HEK293T (cell line): ENCODE results near the gene EVPLL.
"Not testable (repeated sequence)": the region's sequence is repeated elsewhere in the genome, so short reads cannot be mapped to it uniquely, and the experiment has no call there.

Experiments used
- CTCF ChIA-PET: fragments of 350-600 bp; formaldehyde crosslinking; extraction: SDS; loops from one replicate; lab custom pipeline; 2021; ENCODE audit warnings: antibody characterized with exemption, inconsistent platforms; lab: Yijun Ruan, JAX
- POLR2A ChIA-PET: fragments of 350-600 bp; formaldehyde crosslinking; extraction: SDS; loops from one replicate; lab custom pipeline; 2020; ENCODE audit warnings: antibody characterized with exemption, inconsistent platforms; lab: Yijun Ruan, JAX
- DNase-seq: peaks from one replicate; pipeline ENCODE4 v3.0.0; 2012; ENCODE audit warnings: mixed read lengths; ENCODE audit errors: extremely low spot score
- L3MBTL2 ChIP-seq: fragments of 450-650 bp; conservative IDR thresholded peaks from 2 replicates; pipeline ENCODE4 v1.6.1; 2016; ENCODE audit warnings: mild to moderate bottlenecking

The EVPLL gene

DNA sequence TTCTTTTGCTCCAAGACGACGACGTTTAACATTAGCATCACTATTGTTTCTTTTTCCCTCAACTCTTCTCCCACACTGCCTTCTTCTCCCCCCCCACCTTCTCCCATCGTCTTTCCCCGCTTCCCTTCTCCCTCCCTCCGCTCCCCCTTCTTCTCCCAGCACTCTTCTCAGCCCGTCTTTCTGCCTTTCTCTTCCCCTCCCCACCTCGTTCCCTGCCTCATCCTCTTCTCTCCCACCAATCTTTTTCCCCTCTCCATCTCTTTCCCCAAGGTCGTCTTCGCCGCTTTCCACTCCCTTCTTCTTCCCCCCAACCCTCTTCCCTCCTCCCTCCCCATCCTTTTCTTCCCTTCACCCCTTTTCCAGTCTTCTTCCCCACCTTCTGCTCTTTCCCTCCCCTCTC lies 33.2 kb downstream of the EVPLL start:
- DNase-seq, CTCF ChIA-PET, POLR2A ChIA-PET: not testable (repeated sequence)

DNA sequence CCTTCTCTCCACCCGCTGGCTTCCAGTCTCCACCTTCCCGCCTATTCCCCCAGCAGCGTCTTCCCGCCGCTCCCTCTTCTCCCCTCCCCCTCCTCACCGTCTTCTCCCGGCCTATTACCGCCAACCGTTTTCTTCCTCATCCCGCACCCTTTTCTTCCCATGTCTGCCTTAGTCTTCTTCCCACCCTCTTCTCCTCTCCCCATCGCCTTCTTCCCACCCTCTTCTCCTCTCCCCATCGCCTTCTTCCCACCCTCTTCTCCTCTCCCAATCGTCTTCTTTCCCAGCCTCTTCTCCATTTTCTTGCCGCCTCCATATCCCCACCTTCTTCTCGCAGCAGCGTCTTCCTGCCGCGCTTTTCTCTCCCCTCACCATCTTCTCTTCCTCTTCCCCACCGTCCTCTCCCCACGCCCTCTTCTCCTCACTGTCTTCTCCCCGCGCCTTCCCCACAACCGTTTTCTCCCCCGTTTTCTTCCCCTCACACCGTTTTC lies 33.8 kb downstream of the EVPLL start:
- peak; percentile 70 for TF ChIP-seq L3MBTL2
- CTCF ChIA-PET, POLR2A ChIA-PET, DNase-seq: not testable (repeated sequence)

DNA sequence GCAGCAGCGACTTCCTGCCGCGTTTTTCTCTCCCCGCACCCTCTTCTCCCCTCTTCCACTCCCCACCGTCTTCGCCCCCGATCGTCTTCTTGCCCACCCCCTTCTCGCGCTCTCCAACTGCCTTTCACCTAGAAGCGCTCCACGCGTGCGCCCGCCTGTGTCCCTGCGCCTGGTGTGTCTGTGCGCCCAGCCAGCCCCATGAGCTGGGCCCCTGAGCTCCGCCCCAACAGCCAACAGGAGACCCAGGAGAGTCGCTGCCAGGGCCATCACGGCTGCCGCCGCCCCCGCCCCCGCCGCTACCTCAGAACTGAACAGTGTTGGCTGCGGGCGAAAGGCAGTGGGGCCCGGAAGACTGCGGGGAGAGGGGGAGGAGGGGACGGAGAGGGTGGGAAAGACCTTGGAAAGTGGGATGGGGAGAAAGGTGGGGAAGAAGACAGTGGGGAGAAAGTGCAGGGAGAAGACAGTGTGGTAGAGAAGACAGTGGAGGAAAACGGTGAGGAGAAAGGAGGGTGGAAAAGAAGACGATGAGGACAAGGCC lies 34.5 kb downstream of the EVPLL start:
- CTCF ChIA-PET, DNase-seq, POLR2A ChIA-PET: not testable (repeated sequence)

DNA sequence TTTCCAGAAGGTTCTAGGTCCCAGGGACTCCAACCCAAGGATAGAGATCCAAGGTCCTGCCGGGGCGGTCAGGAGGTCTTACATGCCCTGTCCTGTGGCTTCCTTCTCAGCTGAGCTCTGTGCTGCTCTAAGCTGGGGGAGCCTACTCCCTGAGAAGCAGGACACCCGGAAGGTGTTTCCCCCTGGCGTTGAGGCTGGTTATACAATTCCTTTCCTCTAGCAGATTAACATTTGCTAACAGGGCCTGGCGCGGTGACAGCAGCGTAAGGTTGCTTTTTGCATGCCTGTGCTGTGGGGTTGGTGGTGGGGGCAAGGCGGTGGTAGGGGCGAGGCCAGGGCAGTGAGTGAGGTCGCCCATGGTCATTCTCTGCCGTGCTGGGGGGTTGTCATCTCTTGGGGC lies 43.9 kb downstream of the EVPLL start:
- POLR2A ChIA-PET, CTCF ChIA-PET, DNase-seq: not testable (repeated sequence)

DNA sequence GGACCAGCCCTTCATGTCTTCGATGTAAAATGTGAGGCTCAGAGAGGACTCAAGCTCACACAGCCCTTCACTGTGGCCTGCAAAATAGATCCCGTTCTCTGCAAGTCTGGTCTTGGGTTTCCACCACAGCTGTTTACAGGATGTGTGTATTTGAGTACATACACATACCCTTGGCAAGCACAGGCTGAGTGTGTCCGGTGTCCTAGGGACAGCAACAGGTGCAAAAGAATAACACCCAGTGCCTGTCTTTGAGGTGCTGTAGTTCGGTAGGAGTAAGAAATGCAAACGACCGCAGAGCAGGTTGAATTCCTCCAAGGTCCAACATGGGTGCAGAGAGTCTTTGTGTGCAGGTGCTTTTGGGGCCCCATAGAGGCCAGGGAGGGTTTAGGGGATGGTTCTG lies 44.9 kb downstream of the EVPLL start:
- POLR2A ChIA-PET, DNase-seq, CTCF ChIA-PET: not testable (repeated sequence)

DNA sequence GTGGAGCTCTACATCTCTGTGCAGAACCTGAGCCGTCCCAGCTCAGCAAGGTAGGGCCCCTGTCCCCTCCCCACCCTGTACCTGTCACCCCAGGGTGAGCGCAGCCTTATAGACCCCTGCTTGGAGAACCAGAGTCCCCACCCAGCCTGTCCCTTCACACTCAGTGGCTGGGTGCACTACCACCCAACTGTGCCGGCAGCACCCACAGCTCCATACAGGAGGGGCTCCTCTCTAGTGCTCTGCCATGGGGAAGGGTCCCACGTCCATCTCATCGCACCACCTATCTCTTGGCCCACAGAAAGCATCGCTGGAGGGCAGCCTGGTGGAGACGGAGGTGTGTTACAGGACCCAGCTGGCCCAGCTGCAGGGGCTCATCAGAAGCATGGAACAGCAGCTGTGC lies 45.4 kb downstream of the EVPLL start:
- CTCF ChIA-PET, DNase-seq, POLR2A ChIA-PET: not testable (repeated sequence)

DNA sequence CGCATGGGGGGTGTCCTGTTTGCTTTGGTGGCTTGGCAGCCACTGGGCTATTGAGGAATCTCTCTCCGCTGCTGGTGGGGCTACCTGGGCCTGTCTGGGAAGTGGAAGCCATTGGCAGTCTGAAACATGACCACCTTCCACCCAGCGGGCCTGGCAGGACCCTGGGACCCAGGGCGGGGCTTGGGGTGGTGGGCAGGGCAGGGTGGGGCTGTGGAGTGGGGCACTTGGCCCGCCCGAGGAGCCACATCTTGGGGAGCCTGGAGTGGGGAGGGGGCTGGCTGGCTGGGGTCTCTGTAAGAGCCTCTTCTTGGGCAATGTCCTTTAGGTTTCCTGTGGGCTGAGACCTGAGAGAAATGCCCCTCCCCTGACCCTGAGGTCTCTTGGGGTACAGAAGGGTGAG lies 48.0 kb downstream of the EVPLL start:
- CTCF ChIA-PET, POLR2A ChIA-PET: not testable (repeated sequence)

DNA sequence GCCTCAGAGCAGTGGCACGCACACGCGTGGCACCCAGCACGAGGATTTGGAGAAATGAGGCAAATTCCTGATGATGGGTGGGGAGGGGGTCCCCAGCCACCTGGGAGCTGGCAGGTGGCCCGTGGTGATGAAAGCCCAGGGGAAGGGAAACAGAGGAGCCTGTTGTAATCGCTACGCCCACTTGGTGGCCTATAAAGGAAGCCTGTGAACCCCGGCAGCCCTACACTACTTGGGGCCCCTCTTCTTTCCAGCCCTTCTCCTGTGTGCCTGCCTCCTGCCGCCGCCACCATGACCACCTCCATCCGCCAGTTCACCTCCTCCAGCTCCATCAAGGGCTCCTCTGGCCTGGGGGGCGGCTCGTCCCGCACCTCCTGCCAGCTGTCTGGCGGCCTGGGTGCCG lies 49.1 kb downstream of the EVPLL start:
- POLR2A ChIA-PET, DNase-seq, CTCF ChIA-PET: not testable (repeated sequence)

More for the DNA sequence above, 48.0 kb downstream of the EVPLL start:
- not testable (repeated sequence) for DNase-seq

DNA sequence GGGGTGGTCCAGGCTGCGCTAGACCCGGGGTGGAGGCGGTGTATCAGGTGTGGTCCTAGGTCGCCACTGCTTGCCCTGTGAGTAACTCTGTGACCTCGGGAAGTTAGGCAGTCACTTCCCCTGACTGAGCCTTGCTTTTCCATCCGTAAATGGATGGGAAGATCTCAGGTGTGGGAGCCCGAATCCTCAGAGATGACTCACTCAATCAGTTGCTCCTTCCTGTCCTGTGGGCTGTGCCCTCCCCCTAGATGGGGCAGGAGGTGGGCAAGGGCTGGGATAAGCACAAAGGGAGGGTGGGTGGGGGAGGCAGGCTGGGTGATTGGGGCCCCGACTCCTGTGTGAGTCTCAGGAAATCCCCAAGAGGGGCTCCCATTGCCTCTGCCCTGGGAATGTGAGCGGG lies 54.6 kb downstream of the EVPLL start:
- POLR2A ChIA-PET, DNase-seq, CTCF ChIA-PET: not testable (repeated sequence)
